Spinal cord (tissue), 10 donors: ENCODE data around the gene STRN4. TPM values are rescaled to one million over a fixed set of nuclear protein-coding genes. Genes with fewer than 3 reads are reported as not detected.
"Not testable (repeated sequence)": the region's sequence is repeated elsewhere in the genome, so short reads cannot be mapped to it uniquely, and the experiment has no call there.

Experiments used
- DNase-seq, 6 donors: peaks; one replicate each; pipeline versions ENCODE4 v3.0.0 to v3.0.0-alpha.2; 2013 to 2015; ENCODE audit warnings: low spot score in 6 of 6, low read depth in 4 of 6
- H3K27ac ChIP-seq: one replicate; pipeline ENCODE4 v1.5.1; 2013; ENCODE audit warnings: low read depth, low read length, control low read depth
- H3K27me3 ChIP-seq: one replicate; pipeline ENCODE4 v1.6.1; 2013; ENCODE audit warnings: low read length; ENCODE audit not compliant: control insufficient read depth, insufficient read depth
- H3K36me3 ChIP-seq: one replicate; pipeline ENCODE4 v1.6.1; 2013; ENCODE audit warnings: low read length; ENCODE audit not compliant: control insufficient read depth, insufficient read depth
- H3K4me1 ChIP-seq: one replicate; pipeline ENCODE4 v1.6.1; 2013; ENCODE audit warnings: low read length; ENCODE audit not compliant: control insufficient read depth, insufficient read depth
- H3K4me3 ChIP-seq: one replicate; pipeline ENCODE4 v1.5.1; 2013; ENCODE audit warnings: low read depth, low read length, control low read depth
- H3K9me3 ChIP-seq: one replicate; pipeline ENCODE4 v1.6.1; 2013; ENCODE audit warnings: low read length; ENCODE audit not compliant: control insufficient read depth, insufficient read depth
- WGBS: methylation state at CpG from one replicate; pipeline ENCODE4 v1.1.5; 2013; ENCODE audit warnings: missing lambda C conversion rate; ENCODE audit not compliant: insufficient coverage; 5-methylcytosine and 5-hydroxymethylcytosine counted together
- polyA plus RNA-seq, 2 donors: library from polyadenylated mRNA; unstranded; fragments of 120-200 nt; gene quantifications; one replicate each; pipeline ENCODE4 v1.2.1, GENCODE V29; 2013; ENCODE audit not compliant: insufficient read length in 2 of 2
- total RNA-seq, 2 donors: library from RNA; depleted of rRNA in 1 of 2; stranded (reverse); fragments of 120-200 nt in 1 of 2; fragments of >200 nt in 1 of 2; gene quantifications; one replicate each; pipeline versions ENCODE4 v1.2.3 to v1.2.4, GENCODE V29; 2013 to 2014
- donor health status: healthy.

Gene STRN4
- total and polyA plus RNA-seq, 4 donors, result 42.4 to 155 (median 98.5) TPM

GRCh38 chr19:46716672-46717033 is 29.6 kb downstream of the STRN4 start:
- DNase-seq, result no peak
- Histone ChIP-seq H3K27me3 (no peaks in the 10 kb centered on the region), H3K9me3 (no peaks in the 10 kb centered on the region), H3K4me1 (peaks cover 50% of the 10 kb centered on the region), H3K27ac (peak overlapping the region; percentile 80), H3K4me3 (peak overlapping the region; percentile 77), H3K36me3 (peaks cover 39% of the 10 kb centered on the region)
- 0% methylated on average over 20 of the region's 20 CpGs for WGBS

GRCh38 chr19:46715975-46716671 is 30.1 kb downstream of the STRN4 start:
- H3K27me3 ChIP-seq, result no peaks in the 10 kb centered on the region
- 2% methylated on average over 42 of the region's 42 CpGs for WGBS
- H3K9me3 ChIP-seq, result no peaks in the 10 kb centered on the region
- H3K36me3 ChIP-seq, result peaks cover 34% of the 10 kb centered on the region
- peak overlapping the region; percentile 80 for H3K27ac ChIP-seq
- peak overlapping the region; percentile 77 for H3K4me3 ChIP-seq
- DNase-seq, result peak in 2 of 6 donors; percentile 13 to 45
- peaks cover 50% of the 10 kb centered on the region for H3K4me1 ChIP-seq

GRCh38 chr19:46715620-46715974 is 30.7 kb downstream of the STRN4 start:
- H3K36me3 ChIP-seq, result peaks cover 32% of the 10 kb centered on the region
- H3K27me3 ChIP-seq, result no peaks in the 10 kb centered on the region
- H3K4me3 ChIP-seq, result peak overlapping the region; percentile 77
- no peak for DNase-seq
- 23% methylated on average over 5 of the region's 8 CpGs for WGBS
- peak overlapping the region; percentile 80 for H3K27ac ChIP-seq
- no peaks in the 10 kb centered on the region for H3K9me3 ChIP-seq
- peaks cover 50% of the 10 kb centered on the region for H3K4me1 ChIP-seq

GRCh38 chr19:46714444-46715106 is 31.7 kb downstream of the STRN4 start:
- Histone ChIP-seq H3K27ac (peak overlapping the region; percentile 87), H3K36me3 (peaks cover 31% of the 10 kb centered on the region), H3K9me3 (no peaks in the 10 kb centered on the region), H3K4me3 (peak overlapping the region; percentile 77), H3K4me1 (peaks cover 50% of the 10 kb centered on the region), H3K27me3 (no peaks in the 10 kb centered on the region)
- no peak for DNase-seq
- 27% methylated on average over 8 of the region's 12 CpGs for WGBS

GRCh38 chr19:46713781-46714443 is 32.3 kb downstream of the STRN4 start:
- Histone ChIP-seq H3K9me3 (no peaks in the 10 kb centered on the region), H3K27ac (peak overlapping the region; percentile 87), H3K4me1 (peaks cover 49% of the 10 kb centered on the region), H3K4me3 (peak overlapping the region; percentile 77), H3K36me3 (peaks cover 30% of the 10 kb centered on the region), H3K27me3 (no peaks in the 10 kb centered on the region)
- WGBS, result 2% methylated on average over 18 of the region's 39 CpGs
- peak in 4 of 6 donors; percentile 38 to 91 (median 64) for DNase-seq

- not testable (repeated sequence) for H3K27ac ChIP-seq, H3K27me3 ChIP-seq, DNase-seq, H3K9me3 ChIP-seq, H3K4me3 ChIP-seq
- Histone ChIP-seq H3K4me1 (peaks cover 38% of the 10 kb centered on the region), H3K36me3 (peaks cover 29% of the 10 kb centered on the region)
- 100% methylated on average over 1 of the region's 6 CpGs for WGBS
These were observed 33.4 kb downstream of the STRN4 start for GRCh38 chr19:46712768-46713338.

- Histone ChIP-seq H3K27me3 (no peaks in the 10 kb centered on the region), H3K9me3 (no peaks in the 10 kb centered on the region), H3K27ac (no peak overlapping the region), H3K4me1 (peaks cover 19% of the 10 kb centered on the region), H3K4me3 (no peak overlapping the region), H3K36me3 (peaks cover 33% of the 10 kb centered on the region)
- DNase-seq, result no peak
- 72% methylated on average over 16 of the region's 25 CpGs for WGBS
These were observed 35.6 kb downstream of the STRN4 start for GRCh38 chr19:46710687-46711086.

GRCh38 chr19:46704379-46705076 is 41.7 kb downstream of the STRN4 start:
- peak in 2 of 6 donors; percentile 20 to 47 for DNase-seq
- H3K27ac ChIP-seq, result no peak overlapping the region
- no peaks in the 10 kb centered on the region for H3K27me3 ChIP-seq
- H3K36me3 ChIP-seq, result peaks cover 64% of the 10 kb centered on the region
- no peak overlapping the region for H3K4me3 ChIP-seq
- H3K4me1 ChIP-seq, result no peaks in the 10 kb centered on the region
- 39% methylated on average over 21 of the region's 21 CpGs for WGBS
- H3K9me3 ChIP-seq, result no peaks in the 10 kb centered on the region

- H3K27me3 ChIP-seq, result no peaks in the 10 kb centered on the region
- H3K27ac ChIP-seq, result no peak overlapping the region
- WGBS, result 90% methylated on average over 10 of the region's 13 CpGs
- H3K9me3 ChIP-seq, result no peaks in the 10 kb centered on the region
- no peak overlapping the region for H3K4me3 ChIP-seq
- DNase-seq, result no peak
- peaks cover 12% of the 10 kb centered on the region for H3K4me1 ChIP-seq
- peaks cover 72% of the 10 kb centered on the region for H3K36me3 ChIP-seq
These were observed 45.5 kb downstream of the STRN4 start for GRCh38 chr19:46700704-46701103.
